Measurements from ENCODE around the gene PLAAT3. TPM values are rescaled to one million over a fixed set of nuclear protein-coding genes. Genes with fewer than 3 reads are reported as not detected.

The PLAAT3 gene
- total and polyA plus RNA-seq, 2 of the 8 experiments (the other 6 are each of a cell fraction or from before 2014, with no cell fraction given), result 109 to 190 TPM

DNA sequence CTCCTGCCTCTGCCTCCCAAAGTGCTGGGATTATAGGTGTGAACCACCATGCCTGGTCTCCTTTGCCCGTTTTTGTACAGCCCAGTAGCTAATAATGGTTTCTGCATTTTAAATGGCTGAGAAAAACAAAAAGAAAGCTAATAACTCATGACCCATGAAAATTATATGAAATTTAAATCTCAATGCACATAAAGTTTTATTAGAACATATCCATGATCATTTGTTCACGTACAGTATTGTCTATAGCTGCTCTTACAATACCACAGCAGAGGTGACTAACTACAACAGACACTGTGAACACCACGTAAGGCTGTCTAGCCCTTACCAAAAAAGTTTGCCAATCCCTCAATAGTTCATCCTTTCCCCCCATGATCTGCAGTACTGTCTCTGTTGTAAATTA, 44.7 kb downstream of the PLAAT3 start:
- H4K8ac ChIP-seq (ENCODE audit: extremely low read depth, insufficient read depth, low read length), result no peak overlapping the region
- no peak for DNase-seq (ENCODE audit: low read depth in 1 of 2, low spot score in 2 of 2)
- TF ChIP-seq RXRA (IDR thresholded peaks at IDR 0.05; ENCODE audit: insufficient read depth, low read depth, low read length), result no peak
- TF ChIP-seq TEAD4 (IDR thresholded peaks at IDR 0.05; ENCODE audit: low read depth, low read length), result no peak
- no peak for TF ChIP-seq CBX5 (IDR thresholded peaks at IDR 0.05; ENCODE audit: low read depth, low read length)
- no peak for TF ChIP-seq KDM1A (IDR thresholded peaks at IDR 0.05; ENCODE audit: borderline replicate concordance, low read length)
- TF ChIP-seq, protein P1, sequence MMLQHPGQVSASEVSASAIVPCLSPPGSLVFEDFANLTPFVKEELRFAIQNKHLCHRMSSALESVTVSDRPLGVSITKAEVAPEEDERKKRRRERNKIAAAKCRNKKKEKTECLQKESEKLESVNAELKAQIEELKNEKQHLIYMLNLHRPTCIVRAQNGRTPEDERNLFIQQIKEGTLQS (IDR thresholded peaks at IDR 0.05; ENCODE audit: insufficient read depth, low read depth, low read length), result no peak
- no peak for TF ChIP-seq EGR1 (IDR thresholded peaks at IDR 0.05; ENCODE audit: borderline replicate concordance, low read depth, low read length)
- TF ChIP-seq GABPA (IDR thresholded peaks at IDR 0.05; ENCODE audit: borderline replicate concordance, insufficient read depth, low read length), result no peak
- no peak for TF ChIP-seq SP4 (IDR thresholded peaks at IDR 0.05; ENCODE audit: low read length)
- TF ChIP-seq, protein P2, sequence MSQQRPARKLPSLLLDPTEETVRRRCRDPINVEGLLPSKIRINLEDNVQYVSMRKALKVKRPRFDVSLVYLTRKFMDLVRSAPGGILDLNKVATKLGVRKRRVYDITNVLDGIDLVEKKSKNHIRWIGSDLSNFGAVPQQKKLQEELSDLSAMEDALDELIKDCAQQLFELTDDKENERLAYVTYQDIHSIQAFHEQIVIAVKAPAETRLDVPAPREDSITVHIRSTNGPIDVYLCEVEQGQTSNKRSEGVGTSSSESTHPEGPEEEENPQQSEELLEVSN (IDR thresholded peaks at IDR 0.05), result no peak
- TF ChIP-seq JUN (IDR thresholded peaks at IDR 0.05; ENCODE audit: low read depth, low read length), result no peak
- no peak for TF ChIP-seq KDM5A (IDR thresholded peaks at IDR 0.05; ENCODE audit: low read length)
- TF ChIP-seq SRF (IDR thresholded peaks at IDR 0.05; ENCODE audit: low read depth, low read length), result no peak
- no peak for TF ChIP-seq POU5F1 (IDR thresholded peaks at IDR 0.05; ENCODE audit: low read depth, low read length)
- TF ChIP-seq CBX8 (IDR thresholded peaks at IDR 0.05; ENCODE audit: borderline replicate concordance, low read depth, low read length), result no peak

More for the DNA sequence above, 44.7 kb downstream of the PLAAT3 start:
- Histone ChIP-seq H3K56ac (replicated peaks; ENCODE audit: insufficient read length, low read depth, low read length) (no peak overlapping the region), H3K4me3 (ENCODE audit: extremely low read depth in 1 of 4, insufficient read depth in 2 of 4, low read depth in 3 of 4, low read length in 4 of 4) (no peak overlapping the region), H3K79me1 (ENCODE audit: low read depth, low read length) (no peaks in the 10 kb centered on the region), H4K91ac (replicated peaks; ENCODE audit: insufficient read length, low read length) (no peak overlapping the region), H3K18ac (ENCODE audit: extremely low read depth, low read length) (no peak overlapping the region), H3K14ac (ENCODE audit: insufficient read length) (no peak overlapping the region), H3K4me1 (replicated peaks in 1 of 4; ENCODE audit: control insufficient read depth in 3 of 4, insufficient read depth in 4 of 4, low read length in 3 of 4) (peaks cover 0 to 5% (median 3%) of the 10 kb centered on the region in 4 experiments; a peak in 3 of 7 replicates), H2BK20ac (ENCODE audit: low read length) (no peak overlapping the region), H3K27ac (ENCODE audit: low read depth, low read length) (no peak overlapping the region), H3K23ac (ENCODE audit: insufficient read length) (no peak overlapping the region), H3K36me3 (ENCODE audit: control insufficient read depth in 2 of 4, insufficient read depth in 4 of 4, low read length in 3 of 4) (peaks cover under 1 to 10% (median 7%) of the 10 kb centered on the region in 4 experiments; a peak in 5 of 8 replicates), H3K4me2 (ENCODE audit: insufficient read depth in 1 of 2, low read depth in 2 of 2, low read length in 2 of 2) (no peak overlapping the region), H3K9ac (replicated peaks in 1 of 4; ENCODE audit: extremely low read depth in 1 of 4, low read depth in 3 of 4, low read length in 3 of 4) (no peak overlapping the region), H3K79me2 (ENCODE audit: control insufficient read depth in 1 of 2, insufficient read depth in 2 of 2, low read length in 2 of 2) (no peaks in the 10 kb centered on the region), H2BK120ac (replicated peaks; ENCODE audit: low read depth, low read length) (no peak overlapping the region), H2BK12ac (ENCODE audit: low read depth, low read length) (no peak overlapping the region), H3K23me2 (ENCODE audit: low read depth, low read length) (no peaks in the 10 kb centered on the region; the same call in 1 of the 2 replicates), H2BK5ac (ENCODE audit: low read depth, low read length) (no peak overlapping the region), H3K27me3 (replicated peaks in 1 of 4; ENCODE audit: control insufficient read depth in 3 of 4, extremely low read depth in 1 of 4, insufficient read depth in 3 of 4, low read length in 3 of 4) (no peaks in the 10 kb centered on the region), H3K4ac (replicated peaks; ENCODE audit: insufficient read length, low read depth, low read length) (no peak overlapping the region), H4K20me1 (replicated peaks in 1 of 2; ENCODE audit: control insufficient read depth in 1 of 2, insufficient read depth in 2 of 2, low read length in 2 of 2) (no peaks in the 10 kb centered on the region), H4K5ac (ENCODE audit: insufficient read length, low read depth, low read length) (no peak overlapping the region), H3K9me3 (ENCODE audit: insufficient read depth in 2 of 2, low read depth in 1 of 2, low read length in 1 of 2) (no peaks in the 10 kb centered on the region), H2AK5ac (ENCODE audit: low read depth, low read length) (no peak overlapping the region), H2BK15ac (ENCODE audit: low read length) (no peak overlapping the region), H2AFZ (ENCODE audit: low read length) (no peak overlapping the region)
- 92% methylated on average over 3 of the region's 3 CpGs; no CpG with 5 or more reads in 1 of the 2 experiments for WGBS, 2 experiments (ENCODE audit: extremely low coverage in 1 of 2, insufficient coverage in 1 of 2, insufficient read length in 1 of 2, insufficient replicate concordance in 2 of 2, low coverage in 1 of 2, low lambda C conversion rate in 2 of 2, missing lambda C conversion rate in 1 of 2)
- POLR2A ChIA-PET (ENCODE audit: partially characterized antibody), result interaction anchor here (0.7 kb wide), 1 partner anchor 13 kb away, joined by 3 read pairs; no protein-coding TSS in a partner anchor
- FAIRE-seq, result no peak
- CTCF ChIA-PET (ENCODE audit: partially characterized antibody), result no interaction called here
